NCI-H82 treated with DMSO at 0.1 percent for 48 hours (cell line): Measurements from ENCODE around the gene MAP3K4.
"Not testable (repeated sequence)": the region's sequence is repeated elsewhere in the genome, so short reads cannot be mapped to it uniquely, and the experiment has no call there.

Experiments
- DNase-seq: peaks from one replicate; lab custom pipeline; 2025; ENCODE audit not compliant: unreplicated experiment; lab: John Stamatoyannopoulos, UW

The MAP3K4 gene

GRCh38 chr6:160967351-160967750, 24.2 kb upstream of the MAP3K4 start:
- no peak for DNase-seq

- DNase-seq: no peak
These were observed 23.7 kb upstream of the MAP3K4 start for GRCh38 chr6:160967833-160968232.

GRCh38 chr6:160971171-160971570, 20.4 kb upstream of the MAP3K4 start:
- DNase-seq: no peak

- DNase-seq: no peak
These were observed 19.5 kb upstream of the MAP3K4 start for GRCh38 chr6:160972111-160972510.

- DNase-seq: not testable (repeated sequence)
These were observed 19.0 kb upstream of the MAP3K4 start for GRCh38 chr6:160972594-160972993.

GRCh38 chr6:160973311-160974250, 18.0 kb upstream of the MAP3K4 start:
- DNase-seq: no peak

- DNase-seq: no peak
These were observed 17.2 kb upstream of the MAP3K4 start for GRCh38 chr6:160974304-160974771.

- DNase-seq: no peak
These were observed 16.4 kb upstream of the MAP3K4 start for GRCh38 chr6:160975162-160975561.

- DNase-seq: not testable (repeated sequence)
These were observed 15.6 kb upstream of the MAP3K4 start for GRCh38 chr6:160975961-160976360.

GRCh38 chr6:160978141-160978901, 13.2 kb upstream of the MAP3K4 start:
- no peak for DNase-seq

- DNase-seq: peak; percentile 68
These were observed 12.4 kb upstream of the MAP3K4 start for GRCh38 chr6:160979061-160979708.

- DNase-seq: not testable (repeated sequence)
These were observed 8.1 kb upstream of the MAP3K4 start for GRCh38 chr6:160983377-160983948.

GRCh38 chr6:160986851-160987250, 4.7 kb upstream of the MAP3K4 start:
- DNase-seq: no peak

GRCh38 chr6:160987265-160987664, 4.3 kb upstream of the MAP3K4 start:
- no peak for DNase-seq

- no peak for DNase-seq
These were observed 643 bp upstream of the MAP3K4 start for GRCh38 chr6:160990847-160991405.

- peak; percentile 84 for DNase-seq
These were observed 751 bp downstream of the MAP3K4 start for GRCh38 chr6:160992061-160992979.

- DNase-seq: no peak
These were observed 1.4 kb downstream of the MAP3K4 start for GRCh38 chr6:160992980-160993314.

- no peak for DNase-seq
These were observed 3.7 kb downstream of the MAP3K4 start for GRCh38 chr6:160995271-160995670.

GRCh38 chr6:160996131-160996601, 4.6 kb downstream of the MAP3K4 start:
- DNase-seq: no peak

- no peak for DNase-seq
These were observed 6.6 kb downstream of the MAP3K4 start for GRCh38 chr6:160998217-160998616.
